Measurements from ENCODE around the gene NT5M. TPM values are rescaled to one million over a fixed set of nuclear protein-coding genes. Genes with fewer than 3 reads are reported as not detected.

The NT5M gene
- total RNA-seq, 2 experiments from 2014 or later: 1.8 to 2.9 TPM

GRCh38 chr17:17345294-17345597 lies 42.1 kb downstream of the NT5M start:
- ChIA-PET POLR2A (no interaction called here), CTCF (no interaction called here)
- Mint-ChIP-seq H3K27ac (no peak overlapping the region), H3K9me3 (no peaks in the 10 kb centered on the region), H3K4me1 (ENCODE audit: low read depth) (no peaks in the 10 kb centered on the region), H3K27me3 (no peaks in the 10 kb centered on the region), H3K4me3 (no peak overlapping the region), H3K36me3 (ENCODE audit: low read depth) (no peaks in the 10 kb centered on the region)
- TF ChIP-seq CTCF (IDR thresholded peaks at IDR 0.05): no peak
- ATAC-seq (ENCODE audit: poor library complexity): no peak
- Histone ChIP-seq H3K4me3 (ENCODE audit: low read length) (no peak overlapping the region), H3K9me3 (ENCODE audit: control insufficient read depth in 1 of 2, insufficient read depth in 1 of 2, low read length in 2 of 2) (no peaks in the 10 kb centered on the region), H3K4me1 (ENCODE audit: insufficient read depth, low read length) (no peaks in the 10 kb centered on the region), H3K27me3 (ENCODE audit: control insufficient read depth in 1 of 2, insufficient read depth in 2 of 2, low read length in 2 of 2) (no peaks in the 10 kb centered on the region), H3K36me3 (ENCODE audit: insufficient read depth, low read length) (no peaks in the 10 kb centered on the region), H3K27ac (ENCODE audit: low read depth in 1 of 2, low read length in 2 of 2) (no peak overlapping the region)
- peak in 1 of 14 experiments; percentile 14 for DNase-seq
- intact Hi-C loops (cut with DNase I, micrococcal nuclease): no loop called here

- DNase-seq (peak in 1 of 14 experiments; percentile 21), ATAC-seq (ENCODE audit: poor library complexity) (no peak)
- Mint-ChIP-seq H3K9me3 (no peaks in the 10 kb centered on the region), H3K36me3 (ENCODE audit: low read depth) (no peaks in the 10 kb centered on the region), H3K27ac (no peak overlapping the region), H3K4me3 (no peak overlapping the region), H3K4me1 (ENCODE audit: low read depth) (no peaks in the 10 kb centered on the region), H3K27me3 (no peaks in the 10 kb centered on the region)
- Histone ChIP-seq H3K4me3 (ENCODE audit: low read length) (no peak overlapping the region), H3K4me1 (ENCODE audit: insufficient read depth, low read length) (no peaks in the 10 kb centered on the region), H3K36me3 (ENCODE audit: insufficient read depth, low read length) (no peaks in the 10 kb centered on the region), H3K27ac (ENCODE audit: low read depth in 1 of 2, low read length in 2 of 2) (no peak overlapping the region), H3K27me3 (ENCODE audit: control insufficient read depth in 1 of 2, insufficient read depth in 2 of 2, low read length in 2 of 2) (no peaks in the 10 kb centered on the region), H3K9me3 (ENCODE audit: control insufficient read depth in 1 of 2, insufficient read depth in 1 of 2, low read length in 2 of 2) (no peaks in the 10 kb centered on the region)
- ChIA-PET POLR2A (no interaction called here), CTCF (no interaction called here)
- TF ChIP-seq CTCF (IDR thresholded peaks at IDR 0.05): no peak
- intact Hi-C loops (cut with DNase I, micrococcal nuclease): no loop called here
Measured at GRCh38 chr17:17345686-17346427, 42.7 kb downstream of the NT5M start.

GRCh38 chr17:17346428-17347233 lies 43.5 kb downstream of the NT5M start:
- Mint-ChIP-seq H3K36me3 (ENCODE audit: low read depth) (no peaks in the 10 kb centered on the region), H3K4me1 (ENCODE audit: low read depth) (no peaks in the 10 kb centered on the region), H3K9me3 (no peaks in the 10 kb centered on the region), H3K27me3 (no peaks in the 10 kb centered on the region), H3K4me3 (no peak overlapping the region), H3K27ac (no peak overlapping the region)
- DNase-seq (peak in 1 of 14 experiments; percentile 30), ATAC-seq (ENCODE audit: poor library complexity) (no peak)
- Histone ChIP-seq H3K36me3 (ENCODE audit: insufficient read depth, low read length) (no peaks in the 10 kb centered on the region), H3K27me3 (ENCODE audit: control insufficient read depth in 1 of 2, insufficient read depth in 2 of 2, low read length in 2 of 2) (no peaks in the 10 kb centered on the region), H3K9me3 (ENCODE audit: control insufficient read depth in 1 of 2, insufficient read depth in 1 of 2, low read length in 2 of 2) (no peaks in the 10 kb centered on the region), H3K4me1 (ENCODE audit: insufficient read depth, low read length) (no peaks in the 10 kb centered on the region), H3K27ac (ENCODE audit: low read depth in 1 of 2, low read length in 2 of 2) (no peak overlapping the region), H3K4me3 (ENCODE audit: low read length) (no peak overlapping the region)
- intact Hi-C loops (cut with DNase I, micrococcal nuclease): no loop called here
- POLR2A ChIA-PET: interaction anchor here (0.5 kb wide), 1 partner anchor 13 kb away, joined by 3 read pairs; no protein-coding TSS in a partner anchor
- CTCF ChIA-PET: no interaction called here
- TF ChIP-seq CTCF (IDR thresholded peaks at IDR 0.05): no peak

All from CD4-positive, alpha-beta T cell (primary cell).